Fibroblast of villous mesenchyme (primary cell): ENCODE data around the gene C15orf39. TPM values are rescaled to one million over a fixed set of nuclear protein-coding genes. Genes with fewer than 3 reads are reported as not detected.

Experiments used
- DNase-seq: peaks from one replicate; pipeline ENCODE4 v3.0.0-alpha.2; 2010; ENCODE audit warnings: low read depth
- H3K4me3 ChIP-seq: 2 replicates; pipeline ENCODE4 v1.5.1; 2011; ENCODE audit warnings: low read depth, mild to moderate bottlenecking, low read length
- CTCF ChIP-seq: IDR thresholded peaks from 2 replicates; pipeline ENCODE4 v1.5.1; 2012; ENCODE audit warnings: low read depth, mild to moderate bottlenecking, low read length; ENCODE audit not compliant: insufficient read depth
- total RNA-seq: library from RNA; depleted of rRNA; stranded (reverse); fragments of >200 nt; gene quantifications from 2 replicates; pipeline ENCODE4 v1.2.3, GENCODE V29; 2012

C15orf39 gene
- total RNA-seq, 1 donor, result 9.1 TPM

GRCh38 chr15:75174102-75174501 lies 27.6 kb upstream of the C15orf39 start:
- H3K4me3 ChIP-seq, result no peak overlapping the region
- TF ChIP-seq CTCF, result no peak

DNA sequence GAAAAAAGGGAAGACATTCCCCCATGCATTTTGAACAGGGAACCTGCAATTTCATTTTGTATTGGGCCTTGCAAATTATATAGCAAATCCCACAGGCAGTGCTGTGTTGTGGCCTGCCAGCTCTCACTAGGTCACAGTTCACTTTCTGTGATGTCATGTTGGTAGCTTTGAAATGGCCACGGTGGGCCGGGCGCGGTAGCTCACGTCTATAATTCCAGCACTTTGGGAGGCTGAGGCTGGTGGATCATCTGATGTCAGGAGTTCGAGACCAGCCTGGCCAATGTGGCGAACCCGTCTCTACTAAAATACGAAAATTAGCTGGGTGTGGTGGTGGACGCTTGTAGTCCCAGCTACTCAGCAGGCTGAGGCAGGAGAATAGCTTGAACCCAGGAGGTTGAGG lies 27.0 kb upstream of the C15orf39 start:
- H3K4me3 ChIP-seq, result no peak overlapping the region
- no peak for DNase-seq
- no peak for TF ChIP-seq CTCF

More at GRCh38 chr15:75174102-75174501, 27.6 kb upstream of the C15orf39 start:
- no peak for DNase-seq

DNA sequence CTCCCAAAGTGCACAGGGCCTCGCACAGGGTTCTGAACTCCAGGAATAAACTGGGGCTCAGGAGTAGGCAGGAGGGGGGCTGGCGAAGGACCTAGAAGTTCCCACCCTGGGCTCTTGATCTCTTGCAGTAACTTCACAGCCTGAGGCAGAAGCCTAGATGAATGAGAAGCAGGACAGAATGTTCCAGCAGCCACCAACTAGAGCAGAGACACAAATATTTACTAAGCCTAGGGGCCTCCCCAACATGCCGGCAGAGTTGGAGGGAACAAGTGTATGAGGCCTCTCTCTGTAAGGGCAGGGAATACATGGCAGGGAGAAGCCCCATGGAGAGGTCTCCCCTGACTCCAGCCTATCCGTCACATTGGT lies 25.3 kb upstream of the C15orf39 start:
- TF ChIP-seq CTCF, result no peak
- H3K4me3 ChIP-seq, result no peak overlapping the region
- peak; percentile 70 for DNase-seq

GRCh38 chr15:75177360-75178071 lies 24.2 kb upstream of the C15orf39 start:
- peak; percentile 11 for TF ChIP-seq CTCF
- H3K4me3 ChIP-seq, result no peak overlapping the region
- DNase-seq, result peak; percentile 51

DNA sequence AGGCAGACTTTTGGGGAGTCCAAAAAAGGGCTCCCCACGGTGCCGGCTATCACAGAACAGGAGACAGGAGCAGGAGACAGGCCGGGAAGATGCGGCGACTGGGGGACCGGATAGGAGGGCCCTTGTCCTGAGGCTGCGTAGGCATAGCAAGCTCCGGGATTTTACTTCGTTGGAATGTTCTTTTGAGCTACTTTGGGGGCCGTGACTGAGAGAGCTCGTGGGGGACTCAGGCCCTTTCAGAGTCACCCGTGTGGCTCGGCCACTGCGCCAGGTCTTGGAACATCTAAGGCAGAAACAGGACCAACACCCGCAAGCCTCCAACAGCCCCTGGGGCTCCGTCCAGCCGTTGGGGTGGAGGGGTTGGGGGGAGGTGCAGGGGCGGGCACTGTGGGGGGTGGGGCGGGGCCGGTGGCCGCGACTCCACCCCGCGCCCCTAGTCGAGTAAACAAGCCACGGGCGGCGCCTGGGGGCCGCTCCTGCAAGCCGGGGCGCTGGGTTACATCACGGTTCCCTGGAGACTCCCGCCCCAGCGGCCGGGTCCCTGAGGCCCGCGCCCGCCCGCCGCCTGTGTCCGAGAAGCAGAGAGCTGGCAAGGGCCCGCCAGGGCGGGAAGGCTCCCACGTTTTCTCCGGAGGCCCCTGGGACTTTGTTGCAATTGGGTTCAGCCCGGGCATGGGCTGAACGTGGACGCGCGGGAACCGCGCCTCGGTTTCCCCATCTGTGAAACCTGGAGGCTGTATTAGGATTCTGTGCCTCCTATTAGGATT lies 23.3 kb upstream of the C15orf39 start:
- TF ChIP-seq CTCF, result no peak
- H3K4me3 ChIP-seq, result peak overlapping the region; percentile 1
- peak; percentile 83 for DNase-seq

DNA sequence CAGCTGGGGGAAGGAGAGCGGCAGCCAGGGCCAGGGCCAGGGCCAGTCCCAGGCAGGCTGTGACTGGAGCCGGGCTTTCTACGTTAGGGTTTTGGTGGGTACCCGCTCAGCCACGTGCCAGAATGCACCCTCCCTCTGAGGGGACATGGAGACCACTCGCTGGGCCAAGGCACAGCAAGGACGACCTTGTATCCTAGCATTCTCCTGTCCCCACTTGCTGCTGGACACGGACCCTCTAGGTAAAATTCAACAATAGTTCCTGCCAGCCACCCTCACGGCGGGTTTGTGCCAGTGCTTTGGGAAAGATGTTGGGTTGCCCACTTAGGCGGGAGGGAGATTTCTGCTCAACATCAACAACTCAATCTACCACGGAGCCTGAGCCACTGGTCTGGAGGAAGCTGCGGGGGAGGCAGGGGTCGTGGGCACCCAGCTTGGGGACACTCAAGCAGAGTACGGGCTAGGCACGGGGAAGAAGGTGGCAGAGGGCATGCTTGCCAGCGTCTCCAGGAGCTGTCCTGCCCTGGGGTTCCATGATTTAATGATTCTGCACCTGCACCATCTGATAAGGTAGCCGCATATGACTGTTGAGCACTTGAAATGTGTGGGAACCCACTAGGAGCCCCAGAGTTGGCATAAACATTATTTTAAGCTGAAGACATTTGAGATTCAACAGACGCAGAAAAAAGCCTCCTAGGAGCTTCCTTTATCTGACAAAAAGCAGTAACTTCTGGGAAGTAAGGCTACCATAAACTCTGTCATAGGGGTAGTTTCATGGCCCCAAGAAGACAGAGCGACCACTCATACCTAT lies 22.5 kb upstream of the C15orf39 start:
- peak; percentile 96 for DNase-seq
- TF ChIP-seq CTCF, result no peak
- H3K4me3 ChIP-seq, result peak overlapping the region; percentile 1
